CD4-positive, alpha-beta T cell (primary cell): ENCODE measurements around the gene LCOR. TPM values are rescaled to one million over a fixed set of nuclear protein-coding genes. Genes with fewer than 3 reads are reported as not detected.

Experiments
- ATAC-seq: fragments of 200-7000 bp; cut with Tn5 transposase; one replicate; pipeline ENCODE4 v1.10.0; 2022; ENCODE audit warnings: mild to moderate bottlenecking; ENCODE audit not compliant: poor library complexity
- CTCF ChIA-PET: fragments of 350-600 bp; sonication (Branson Sonifier 250); formaldehyde crosslinking; loops from one replicate; lab custom pipeline; 2021; ENCODE audit warnings: antibody characterized with exemption, inconsistent platforms; lab: Charles Lee
- POLR2A ChIA-PET: fragments of 350-600 bp; sonication (Branson Sonifier 250); formaldehyde crosslinking; loops from one replicate; lab custom pipeline; 2021; ENCODE audit warnings: antibody characterized with exemption, inconsistent platforms; lab: Charles Lee
- DNase-seq, 14 experiments: peaks; one replicate each; pipeline ENCODE4 v3.0.0-alpha.2; 2013 to 2020; ENCODE audit warnings: mixed read lengths in 2 of 14
- H3K27ac ChIP-seq, 2 donors: one replicate each; pipeline versions ENCODE4 v1.5.1 to v1.7.0; 2013; ENCODE audit warnings: low read length in 2 of 2, low read depth in 1 of 2, mild to moderate bottlenecking in 1 of 2
- H3K27me3 ChIP-seq, 2 experiments: 1 replicate in 1 of 2; 2 replicates in 1 of 2; pipeline versions ENCODE4 v1.6.1 to v1.7.0; 2013; ENCODE audit warnings: low read length in 2 of 2, control low read depth in 1 of 2, mild to moderate bottlenecking in 1 of 2, moderate library complexity in 1 of 2; ENCODE audit not compliant: insufficient read depth in 2 of 2, control insufficient read depth in 1 of 2
- H3K36me3 ChIP-seq: one replicate; pipeline ENCODE4 v1.6.1; 2013; ENCODE audit warnings: low read length, control low read depth; ENCODE audit not compliant: insufficient read depth
- H3K4me1 ChIP-seq: one replicate; pipeline ENCODE4 v1.6.1; 2013; ENCODE audit warnings: low read length, control low read depth; ENCODE audit not compliant: insufficient read depth
- H3K4me3 ChIP-seq: one replicate; pipeline ENCODE4 v1.5.1; 2013; ENCODE audit warnings: mild to moderate bottlenecking, low read length, moderate library complexity
- H3K9me3 ChIP-seq, 2 experiments: 1 replicate in 1 of 2; 2 replicates in 1 of 2; pipeline versions ENCODE4 v1.6.1 to v1.7.0; 2013; ENCODE audit warnings: low read length in 2 of 2, mild to moderate bottlenecking in 2 of 2, control low read depth in 1 of 2, moderate library complexity in 1 of 2; ENCODE audit not compliant: control insufficient read depth in 1 of 2, insufficient read depth in 1 of 2
- H3K27ac Mint-ChIP-seq: one replicate; pipeline ENCODE4 v1.8.0; 2020; ENCODE audit warnings: mixed read lengths
- H3K27me3 Mint-ChIP-seq: one replicate; pipeline ENCODE4 v1.8.0; 2021; ENCODE audit warnings: mixed read lengths
- H3K36me3 Mint-ChIP-seq: one replicate; pipeline ENCODE4 v1.8.0; 2021; ENCODE audit warnings: low read depth, mixed read lengths
- H3K4me1 Mint-ChIP-seq: one replicate; pipeline ENCODE4 v1.8.0; 2021; ENCODE audit warnings: low read depth, mixed read lengths
- H3K4me3 Mint-ChIP-seq: one replicate; pipeline ENCODE4 v1.8.0; 2020; ENCODE audit warnings: mild to moderate bottlenecking, mixed read lengths
- H3K9me3 Mint-ChIP-seq: one replicate; pipeline ENCODE4 v1.8.0; 2020; ENCODE audit warnings: mixed read lengths
- intact Hi-C, 2 experiments: fragments of 100-400 bp; cut with DNase I in 1 of 2; cut with micrococcal nuclease in 1 of 2; formaldehyde crosslinking; loops; one replicate each; pipeline versions ENCODE4 v1.15.1 to v1.9.0; 2023 to 2025; cut with DNase I, micrococcal nuclease
- total RNA-seq, 174 experiments: library from RNA in 2 of 174; stranded (reverse) in 2 of 174; gene quantifications; one replicate each; pipeline ENCODE4 v1.2.3 and lab custom pipeline; 2021 to 2026
- TF ChIP-seq, protein P1 (sequence below): fragments of 200-600 bp; IDR thresholded peaks from one replicate; pipeline ENCODE4 v1.8.0; 2022; ENCODE audit warnings: antibody characterized with exemption, mild to moderate bottlenecking

The LCOR gene
- total RNA-seq, 2 experiments from 2014 or later: 46.0 to 56.0 TPM

DNA sequence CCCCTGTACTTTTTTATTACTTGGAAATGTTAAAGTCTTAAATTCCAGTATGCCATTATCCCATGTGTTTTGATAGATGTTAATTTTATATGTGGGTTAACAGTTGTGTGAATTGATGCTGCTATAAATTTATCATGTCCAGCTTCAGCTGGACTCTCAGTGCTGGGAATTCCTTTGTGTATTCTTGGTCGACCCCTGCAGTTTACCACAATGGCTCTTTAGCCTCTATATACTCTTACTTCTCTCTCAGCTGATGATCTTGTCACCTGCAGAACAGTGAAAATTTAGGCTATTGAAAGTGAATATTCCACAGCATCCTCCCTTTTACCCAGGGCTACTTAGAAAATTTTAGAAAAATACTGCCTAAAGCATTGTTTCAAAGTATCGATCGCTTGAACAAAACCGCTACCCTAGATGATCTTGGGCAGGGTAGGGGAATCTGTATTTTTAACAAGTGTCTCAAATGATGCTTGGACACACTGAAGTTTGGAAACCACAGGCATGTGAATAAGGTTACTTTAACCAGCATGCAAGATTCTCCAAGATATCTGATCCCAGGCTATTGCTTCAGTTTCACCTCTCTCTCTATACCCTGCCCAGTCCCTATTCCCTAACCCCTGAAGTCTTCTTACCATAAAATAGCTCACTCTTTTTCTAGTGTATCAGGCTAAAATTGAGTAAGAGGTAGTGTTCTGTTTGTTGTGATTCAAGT is 25.4 kb downstream of the LCOR start:
- peaks cover 85% of the 10 kb centered on the region for H3K4me1 Mint-ChIP-seq
- DNase-seq: no peak
- H3K27ac Mint-ChIP-seq: no peak overlapping the region
- Histone ChIP-seq H3K27me3 (no peaks in the 10 kb centered on the region), H3K4me3 (no peak overlapping the region), H3K9me3 (no peaks in the 10 kb centered on the region), H3K4me1 (peaks cover 3% of the 10 kb centered on the region), H3K27ac (no peak overlapping the region), H3K36me3 (peaks cover 15% of the 10 kb centered on the region)
- intact Hi-C loops: no loop called here
- ChIA-PET CTCF (no interaction called here), POLR2A (interaction anchor here (0.6 kb wide), 1 partner anchor 30 kb away, joined by 3 read pairs; no protein-coding TSS in a partner anchor)
- H3K4me3 Mint-ChIP-seq: no peak overlapping the region
- H3K36me3 Mint-ChIP-seq: peaks cover 54% of the 10 kb centered on the region
- ATAC-seq: no peak
- TF ChIP-seq, protein P1, sequence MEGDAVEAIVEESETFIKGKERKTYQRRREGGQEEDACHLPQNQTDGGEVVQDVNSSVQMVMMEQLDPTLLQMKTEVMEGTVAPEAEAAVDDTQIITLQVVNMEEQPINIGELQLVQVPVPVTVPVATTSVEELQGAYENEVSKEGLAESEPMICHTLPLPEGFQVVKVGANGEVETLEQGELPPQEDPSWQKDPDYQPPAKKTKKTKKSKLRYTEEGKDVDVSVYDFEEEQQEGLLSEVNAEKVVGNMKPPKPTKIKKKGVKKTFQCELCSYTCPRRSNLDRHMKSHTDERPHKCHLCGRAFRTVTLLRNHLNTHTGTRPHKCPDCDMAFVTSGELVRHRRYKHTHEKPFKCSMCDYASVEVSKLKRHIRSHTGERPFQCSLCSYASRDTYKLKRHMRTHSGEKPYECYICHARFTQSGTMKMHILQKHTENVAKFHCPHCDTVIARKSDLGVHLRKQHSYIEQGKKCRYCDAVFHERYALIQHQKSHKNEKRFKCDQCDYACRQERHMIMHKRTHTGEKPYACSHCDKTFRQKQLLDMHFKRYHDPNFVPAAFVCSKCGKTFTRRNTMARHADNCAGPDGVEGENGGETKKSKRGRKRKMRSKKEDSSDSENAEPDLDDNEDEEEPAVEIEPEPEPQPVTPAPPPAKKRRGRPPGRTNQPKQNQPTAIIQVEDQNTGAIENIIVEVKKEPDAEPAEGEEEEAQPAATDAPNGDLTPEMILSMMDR: no peak
- no peaks in the 10 kb centered on the region for H3K9me3 Mint-ChIP-seq
- no peaks in the 10 kb centered on the region for H3K27me3 Mint-ChIP-seq

GRCh38 chr10:96858038-96858705 is 26.1 kb downstream of the LCOR start:
- intact Hi-C loops: no loop called here
- Mint-ChIP-seq H3K4me3 (no peak overlapping the region), H3K4me1 (peaks cover 85% of the 10 kb centered on the region), H3K36me3 (peaks cover 55% of the 10 kb centered on the region), H3K9me3 (no peaks in the 10 kb centered on the region), H3K27me3 (no peaks in the 10 kb centered on the region), H3K27ac (no peak overlapping the region)
- ATAC-seq (no peak), DNase-seq (no peak)
- CTCF ChIA-PET: no interaction called here
- TF ChIP-seq, protein P1: no peak
- Histone ChIP-seq H3K9me3 (no peaks in the 10 kb centered on the region), H3K4me3 (no peak overlapping the region), H3K4me1 (peaks cover 5% of the 10 kb centered on the region), H3K27me3 (no peaks in the 10 kb centered on the region), H3K36me3 (peaks cover 15% of the 10 kb centered on the region), H3K27ac (no peak overlapping the region)
- POLR2A ChIA-PET: no interaction called here

GRCh38 chr10:96858706-96859050 is 26.6 kb downstream of the LCOR start:
- intact Hi-C loops: no loop called here
- H3K27me3 Mint-ChIP-seq: no peaks in the 10 kb centered on the region
- no peak for DNase-seq
- Histone ChIP-seq H3K4me3 (no peak overlapping the region), H3K4me1 (peaks cover 5% of the 10 kb centered on the region), H3K27ac (no peak overlapping the region), H3K27me3 (no peaks in the 10 kb centered on the region), H3K9me3 (no peaks in the 10 kb centered on the region), H3K36me3 (peaks cover 15% of the 10 kb centered on the region)
- ATAC-seq: no peak
- no peak overlapping the region for H3K4me3 Mint-ChIP-seq
- H3K4me1 Mint-ChIP-seq: peaks cover 85% of the 10 kb centered on the region
- H3K9me3 Mint-ChIP-seq: no peaks in the 10 kb centered on the region
- POLR2A ChIA-PET: no interaction called here
- no peak overlapping the region for H3K27ac Mint-ChIP-seq
- TF ChIP-seq, protein P1: no peak
- peaks cover 56% of the 10 kb centered on the region for H3K36me3 Mint-ChIP-seq
- CTCF ChIA-PET: no interaction called here
